ENCODE measurements around the gene C9.
"Not testable (repeated sequence)": the region's sequence is repeated elsewhere in the genome, so short reads cannot be mapped to it uniquely, and the experiment has no call there.

The C9 gene

GRCh38 chr5:39364367-39364766 is at the start of gene C9:
Gene C9, minus strand, starts transcription at chr5:39364495. Its CDS starts 31 bp downstream, at chr5:39364464.
- no peak for DNase-seq

GRCh38 chr5:39413771-39414170 is 49.5 kb upstream of the C9 start:
- no peak for DNase-seq

- no peak for DNase-seq
These were observed 48.6 kb upstream of the C9 start for GRCh38 chr5:39412721-39413394.

GRCh38 chr5:39411985-39412384 is 47.7 kb upstream of the C9 start:
- no peak for DNase-seq

- no peak for DNase-seq
These were observed 46.8 kb upstream of the C9 start for GRCh38 chr5:39411061-39411460.

- no peak for DNase-seq
These were observed 44.7 kb upstream of the C9 start for GRCh38 chr5:39409033-39409432.

- DNase-seq = no peak
These were observed 41.0 kb upstream of the C9 start for GRCh38 chr5:39405083-39405843.

- not testable (repeated sequence) for DNase-seq
These were observed 39.5 kb upstream of the C9 start for GRCh38 chr5:39403761-39404160.

- DNase-seq = not testable (repeated sequence)
These were observed 37.8 kb upstream of the C9 start for GRCh38 chr5:39402140-39402539.

GRCh38 chr5:39400713-39401578 is 36.7 kb upstream of the C9 start:
- DNase-seq = no peak

GRCh38 chr5:39399135-39400036 is 35.1 kb upstream of the C9 start:
- no peak for DNase-seq

GRCh38 chr5:39396843-39397242 is 32.5 kb upstream of the C9 start:
- DNase-seq = no peak

GRCh38 chr5:39395521-39395920 is 31.2 kb upstream of the C9 start:
- no peak for DNase-seq

GRCh38 chr5:39394946-39395345 is 30.7 kb upstream of the C9 start:
- no peak for DNase-seq

GRCh38 chr5:39390945-39391344 is 26.6 kb upstream of the C9 start:
- DNase-seq = no peak

- no peak for DNase-seq
These were observed 23.0 kb upstream of the C9 start for GRCh38 chr5:39387293-39387692.

- DNase-seq = no peak
These were observed 20.0 kb upstream of the C9 start for GRCh38 chr5:39384271-39384670.

GRCh38 chr5:39381376-39381775 is 17.1 kb upstream of the C9 start:
- no peak for DNase-seq

- DNase-seq = no peak
These were observed 15.4 kb upstream of the C9 start for GRCh38 chr5:39379693-39380092.

- no peak for DNase-seq
These were observed 13.3 kb upstream of the C9 start for GRCh38 chr5:39377613-39378012.

GRCh38 chr5:39376293-39376714 is 12.0 kb upstream of the C9 start:
- DNase-seq = no peak

GRCh38 chr5:39373791-39374190 is 9.5 kb upstream of the C9 start:
- no peak for DNase-seq

GRCh38 chr5:39371367-39371635 is 7.0 kb upstream of the C9 start:
- no peak for DNase-seq

All from cerebellar nuclear complex (tissue), 1 donor.